HTERT RPE-1 (cell line): ENCODE results near the gene ZNF772.

Experiments
- in situ Hi-C: fragments of 300-500 bp; cut with MboI; formaldehyde crosslinking; loops from 4 replicates; pipeline ENCODE4 v1.14.3; 2020; ENCODE audit warnings: low sequenced_read_pairs

Gene ZNF772

GRCh38 chr19:57435062-57435978 is 42.0 kb downstream of the ZNF772 start, which contains the start of gene ZNF749:
Gene ZNF749 (plus strand): TSS chr19:57435325. CDS start chr19:57435579, 254 bp downstream.
- in situ Hi-C loops = no loop called here

GRCh38 chr19:57434386-57435061 is 42.8 kb downstream of the ZNF772 start:
- in situ Hi-C loops = no loop called here

- in situ Hi-C loops = no loop called here
Measured at GRCh38 chr19:57421037-57421436, 56.3 kb downstream of the ZNF772 start.

- in situ Hi-C loops = no loop called here
Measured at GRCh38 chr19:57419439-57419838, 57.9 kb downstream of the ZNF772 start.
